ENCODE data around the gene FAM9C. TPM values are rescaled to one million over a fixed set of nuclear protein-coding genes. Genes with fewer than 3 reads are reported as not detected.

FAM9C gene
- total RNA-seq, 1 donor from 2014 or later, result not detected

DNA sequence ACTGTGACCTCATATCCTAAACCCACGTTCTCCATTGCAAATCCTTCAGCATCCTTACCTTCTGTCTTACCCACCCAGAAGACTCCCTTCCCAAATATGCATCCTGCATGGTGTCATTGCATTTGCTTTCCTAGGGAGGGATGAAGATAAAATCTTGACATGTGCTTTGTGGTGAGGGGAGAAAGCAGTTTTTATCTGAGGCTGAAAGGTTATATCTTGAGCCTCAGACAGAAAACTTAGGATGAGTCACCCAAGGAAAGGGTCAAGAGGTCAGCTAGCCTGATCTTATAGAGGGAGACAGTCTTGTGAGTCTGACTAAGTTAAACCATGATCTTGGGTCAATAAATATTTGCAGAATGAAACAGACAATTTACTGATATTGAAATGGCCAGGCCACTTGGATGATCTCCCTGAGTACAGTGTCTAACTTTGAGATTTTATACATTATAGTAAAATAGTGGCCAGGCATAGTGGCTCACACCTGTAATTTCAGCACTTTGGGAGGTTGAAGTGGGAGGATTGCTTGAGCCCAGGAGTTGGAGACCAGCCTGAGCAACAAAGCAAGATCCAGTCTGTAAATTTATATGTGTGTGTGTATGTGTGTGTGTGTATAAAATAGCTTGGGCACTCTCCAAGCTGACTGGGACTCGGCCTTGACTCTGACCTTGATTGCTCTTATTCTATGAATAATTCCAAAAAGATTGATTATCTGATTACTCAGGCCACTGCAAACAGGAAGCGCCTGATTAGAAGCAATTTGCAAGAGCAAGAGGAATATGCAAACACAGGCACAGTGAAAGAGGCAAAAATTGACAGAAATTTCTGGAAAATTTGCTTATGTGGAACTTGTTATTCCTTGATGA, 15.4 kb upstream of the FAM9C start:
- Histone ChIP-seq H3K4me3 (no peak overlapping the region), H3K4me1 (peaks cover 5% of the 10 kb centered on the region), H3K9me3 (no peaks in the 10 kb centered on the region), H3K27ac (no peak overlapping the region), H3K27me3 (no peaks in the 10 kb centered on the region), H3K36me3 (no peaks in the 10 kb centered on the region)
- intact Hi-C loops (cut with DNase I), result no loop called here
- TF ChIP-seq, protein P1, sequence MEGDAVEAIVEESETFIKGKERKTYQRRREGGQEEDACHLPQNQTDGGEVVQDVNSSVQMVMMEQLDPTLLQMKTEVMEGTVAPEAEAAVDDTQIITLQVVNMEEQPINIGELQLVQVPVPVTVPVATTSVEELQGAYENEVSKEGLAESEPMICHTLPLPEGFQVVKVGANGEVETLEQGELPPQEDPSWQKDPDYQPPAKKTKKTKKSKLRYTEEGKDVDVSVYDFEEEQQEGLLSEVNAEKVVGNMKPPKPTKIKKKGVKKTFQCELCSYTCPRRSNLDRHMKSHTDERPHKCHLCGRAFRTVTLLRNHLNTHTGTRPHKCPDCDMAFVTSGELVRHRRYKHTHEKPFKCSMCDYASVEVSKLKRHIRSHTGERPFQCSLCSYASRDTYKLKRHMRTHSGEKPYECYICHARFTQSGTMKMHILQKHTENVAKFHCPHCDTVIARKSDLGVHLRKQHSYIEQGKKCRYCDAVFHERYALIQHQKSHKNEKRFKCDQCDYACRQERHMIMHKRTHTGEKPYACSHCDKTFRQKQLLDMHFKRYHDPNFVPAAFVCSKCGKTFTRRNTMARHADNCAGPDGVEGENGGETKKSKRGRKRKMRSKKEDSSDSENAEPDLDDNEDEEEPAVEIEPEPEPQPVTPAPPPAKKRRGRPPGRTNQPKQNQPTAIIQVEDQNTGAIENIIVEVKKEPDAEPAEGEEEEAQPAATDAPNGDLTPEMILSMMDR (IDR thresholded peaks at IDR 0.05), result no peak
- ATAC-seq (no peak), DNase-seq (no peak)

DNA sequence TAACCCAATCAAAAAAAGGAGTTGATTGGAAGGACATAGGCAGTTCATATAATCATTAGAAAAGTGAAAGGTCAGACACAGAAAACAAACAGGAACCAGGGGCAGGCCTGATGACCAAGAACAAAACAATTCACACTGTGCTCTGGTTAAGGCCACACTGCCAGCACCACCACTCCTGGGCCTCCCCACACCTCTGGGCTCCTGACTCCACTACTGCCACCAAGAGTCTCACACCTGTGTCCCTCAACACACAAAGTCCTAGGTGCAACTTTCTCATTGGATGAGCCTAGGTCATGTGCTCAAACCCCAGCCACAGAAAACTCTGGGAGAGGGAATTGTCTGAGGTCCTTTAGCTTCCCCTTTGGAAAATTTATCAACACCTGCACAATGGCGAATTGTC, 11.1 kb upstream of the FAM9C start:
- TF ChIP-seq, protein P1 (IDR thresholded peaks at IDR 0.05), result no peak
- Histone ChIP-seq H3K27ac (no peak overlapping the region), H3K36me3 (no peaks in the 10 kb centered on the region), H3K9me3 (no peaks in the 10 kb centered on the region), H3K4me1 (peaks cover 5% of the 10 kb centered on the region), H3K27me3 (no peaks in the 10 kb centered on the region), H3K4me3 (no peak overlapping the region)
- DNase-seq, result no peak
- intact Hi-C loops (cut with DNase I), result no loop called here
- no peak for ATAC-seq

DNA sequence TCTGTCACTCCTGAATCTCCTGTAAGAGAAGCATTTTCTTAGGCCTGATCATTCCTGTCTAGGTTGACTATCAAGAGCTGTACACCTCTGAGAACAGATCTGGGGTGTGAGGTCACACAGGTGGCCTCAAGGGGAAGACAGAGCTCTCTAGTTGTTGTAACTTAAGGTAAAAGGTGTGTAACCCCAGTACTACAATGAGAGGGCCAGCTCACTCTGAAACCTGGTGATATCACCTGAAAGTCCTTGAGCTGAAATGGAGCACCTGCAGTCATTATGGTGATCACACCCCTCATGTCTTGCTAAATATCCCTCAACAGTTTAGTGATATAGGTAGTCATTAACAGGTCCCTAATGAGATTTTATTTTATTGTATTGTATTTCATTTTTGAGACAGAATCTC, 8.8 kb upstream of the FAM9C start:
- Histone ChIP-seq H3K4me3 (no peak overlapping the region), H3K27me3 (no peaks in the 10 kb centered on the region), H3K36me3 (no peaks in the 10 kb centered on the region), H3K4me1 (no peaks in the 10 kb centered on the region), H3K27ac (no peak overlapping the region), H3K9me3 (no peaks in the 10 kb centered on the region)
- TF ChIP-seq, protein P1 (IDR thresholded peaks at IDR 0.05), result no peak
- no peak for DNase-seq
- ATAC-seq, result no peak
- intact Hi-C loops (cut with DNase I), result no loop called here

- no peak overlapping the region for H3K27ac ChIP-seq
Observed at GRCh38 chrX:13051529-13052172, 7.2 kb upstream of the FAM9C start.

GRCh38 chrX:13051167-13051528, 6.7 kb upstream of the FAM9C start:
- H3K4me1 ChIP-seq, result no peaks in the 10 kb centered on the region
- H3K4me3 ChIP-seq, result no peak overlapping the region
- H3K27me3 ChIP-seq, result no peaks in the 10 kb centered on the region
- no peaks in the 10 kb centered on the region for H3K9me3 ChIP-seq
- TF ChIP-seq, protein P1 (IDR thresholded peaks at IDR 0.05), result no peak
- H3K27ac ChIP-seq, result no peak overlapping the region
- DNase-seq, result no peak
- no peak for ATAC-seq
- intact Hi-C loops (cut with DNase I), result no loop called here
- H3K36me3 ChIP-seq, result no peaks in the 10 kb centered on the region

More at GRCh38 chrX:13051529-13052172, 7.2 kb upstream of the FAM9C start:
- Histone ChIP-seq H3K4me3 (no peak overlapping the region), H3K36me3 (no peaks in the 10 kb centered on the region), H3K9me3 (no peaks in the 10 kb centered on the region), H3K27me3 (no peaks in the 10 kb centered on the region), H3K4me1 (no peaks in the 10 kb centered on the region)
- intact Hi-C loops (cut with DNase I), result no loop called here
- no peak for DNase-seq
- ATAC-seq, result no peak
- TF ChIP-seq, protein P1 (IDR thresholded peaks at IDR 0.05), result no peak

Measured in upper lobe of right lung (tissue), 1 donor.